ENCODE measurements around the gene RCOR3.
"Not testable (repeated sequence)": the region's sequence is repeated elsewhere in the genome, so short reads cannot be mapped to it uniquely, and the experiment has no call there.

RCOR3 gene

DNA sequence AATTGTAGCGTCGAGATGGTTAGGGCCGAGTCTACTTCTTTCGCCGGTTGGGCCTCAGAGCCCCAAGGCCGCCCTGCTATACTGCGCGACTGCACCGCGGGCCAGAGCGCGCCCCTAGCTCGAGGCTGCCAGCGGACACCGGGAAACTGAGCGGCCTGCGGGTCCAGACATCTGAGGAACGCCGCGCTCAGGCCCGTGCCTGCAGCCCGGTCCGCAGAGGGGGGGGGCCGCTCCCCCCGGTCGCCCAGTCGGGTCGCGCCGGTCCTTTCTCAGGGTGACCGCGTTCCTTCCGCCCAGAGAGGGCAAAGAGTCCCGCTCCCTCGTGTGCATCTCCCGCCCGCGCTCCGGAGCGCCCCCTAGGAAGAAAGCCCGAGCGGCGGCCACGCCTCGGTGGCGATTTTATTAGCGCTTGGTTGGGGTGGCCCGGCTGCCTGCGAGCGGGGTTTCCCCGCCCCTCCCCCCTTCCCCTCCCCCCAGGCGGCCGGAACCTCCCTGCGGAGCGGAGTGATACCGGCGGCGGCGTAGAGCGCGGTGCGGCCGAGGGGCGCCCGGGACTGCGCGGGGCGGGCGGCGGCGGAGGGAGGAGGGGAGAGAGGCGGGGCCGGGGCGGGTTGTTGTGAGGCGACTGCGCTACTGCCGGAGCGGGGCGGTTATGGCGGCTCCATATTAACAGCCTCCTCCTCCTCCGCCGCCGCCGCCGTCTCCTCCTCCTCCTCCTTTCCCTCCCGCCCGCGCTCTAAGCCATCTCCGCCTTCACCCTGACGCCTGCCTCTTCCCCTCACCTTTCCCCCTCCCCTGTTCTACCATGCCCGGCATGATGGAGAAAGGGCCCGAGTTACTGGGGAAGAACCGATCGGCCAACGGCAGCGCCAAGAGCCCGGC, at the start of gene RCOR3:
Gene RCOR3 (plus strand): TSS at position 611 of the 882 bp plus-strand sequence. CDS start 195 bp downstream, at position 806.
- DNase-seq (ENCODE audit: low spot score) = peak; percentile 91

GRCh38 chr1:211210052-211210451, 49.1 kb upstream of the RCOR3 start:
- peak; percentile 7 for DNase-seq (ENCODE audit: low spot score)

GRCh38 chr1:211210965-211211364, 48.2 kb upstream of the RCOR3 start:
- no peak for DNase-seq (ENCODE audit: low spot score)

- no peak for DNase-seq (ENCODE audit: low spot score)
These were observed 45.5 kb upstream of the RCOR3 start for GRCh38 chr1:211213702-211214101.

GRCh38 chr1:211215577-211215976, 43.6 kb upstream of the RCOR3 start:
- no peak for DNase-seq (ENCODE audit: low spot score)

DNA sequence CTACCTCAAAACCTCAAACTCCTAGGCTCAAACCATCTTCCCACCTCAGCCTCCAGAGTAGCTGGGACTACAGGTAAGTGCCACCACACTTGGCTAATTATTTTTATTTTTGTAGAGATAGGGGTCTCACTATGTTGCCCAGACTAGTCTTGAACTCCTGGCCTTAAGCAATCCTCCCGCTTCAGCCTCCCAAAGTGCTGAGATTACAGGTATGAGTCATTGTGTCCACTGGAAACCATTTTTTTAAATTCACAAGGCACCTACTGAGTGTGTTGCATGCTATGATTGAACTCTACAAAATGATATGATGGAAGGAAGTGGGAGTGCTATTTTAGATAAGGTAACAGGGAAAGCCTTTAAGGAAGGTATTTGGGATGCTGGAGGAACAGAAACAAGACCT, 41.8 kb upstream of the RCOR3 start:
- no peak for DNase-seq (ENCODE audit: low spot score)

DNA sequence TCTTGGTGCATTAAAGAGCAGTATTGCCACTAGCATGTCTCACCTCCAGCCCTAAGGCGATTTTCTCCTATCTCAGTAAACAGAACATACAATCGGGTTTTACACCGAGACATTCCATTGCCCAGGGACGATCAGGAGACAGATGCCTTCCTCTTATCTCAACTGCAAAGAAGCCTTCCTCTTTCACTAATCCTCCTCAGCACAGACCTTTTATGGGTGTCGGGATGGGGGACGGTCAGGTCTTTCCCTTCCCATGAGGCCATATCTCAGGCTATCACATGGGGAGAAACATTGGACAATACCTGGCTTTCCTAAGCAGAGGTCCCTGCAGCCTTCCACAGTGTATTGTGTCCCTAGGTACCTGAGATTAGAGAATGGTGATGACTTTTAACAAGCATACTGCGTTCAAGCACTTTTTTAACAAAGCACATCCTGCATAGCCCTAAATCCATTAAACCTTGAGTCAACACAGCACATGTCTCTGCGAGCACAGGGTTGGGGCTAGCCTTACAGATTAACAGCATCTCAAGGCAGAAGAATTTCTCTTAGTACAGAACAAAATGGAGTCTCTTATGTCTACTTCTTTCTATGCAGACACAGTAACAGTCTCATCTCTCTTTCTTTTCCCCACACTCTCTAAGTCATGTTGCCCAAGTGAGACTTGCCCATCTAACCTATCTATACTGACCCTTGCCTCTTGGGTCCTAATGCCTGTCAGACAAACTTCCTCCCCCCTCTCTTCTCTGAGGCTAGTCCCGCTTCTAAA, 36.5 kb upstream of the RCOR3 start:
- DNase-seq (ENCODE audit: low spot score) = not testable (repeated sequence)

DNA sequence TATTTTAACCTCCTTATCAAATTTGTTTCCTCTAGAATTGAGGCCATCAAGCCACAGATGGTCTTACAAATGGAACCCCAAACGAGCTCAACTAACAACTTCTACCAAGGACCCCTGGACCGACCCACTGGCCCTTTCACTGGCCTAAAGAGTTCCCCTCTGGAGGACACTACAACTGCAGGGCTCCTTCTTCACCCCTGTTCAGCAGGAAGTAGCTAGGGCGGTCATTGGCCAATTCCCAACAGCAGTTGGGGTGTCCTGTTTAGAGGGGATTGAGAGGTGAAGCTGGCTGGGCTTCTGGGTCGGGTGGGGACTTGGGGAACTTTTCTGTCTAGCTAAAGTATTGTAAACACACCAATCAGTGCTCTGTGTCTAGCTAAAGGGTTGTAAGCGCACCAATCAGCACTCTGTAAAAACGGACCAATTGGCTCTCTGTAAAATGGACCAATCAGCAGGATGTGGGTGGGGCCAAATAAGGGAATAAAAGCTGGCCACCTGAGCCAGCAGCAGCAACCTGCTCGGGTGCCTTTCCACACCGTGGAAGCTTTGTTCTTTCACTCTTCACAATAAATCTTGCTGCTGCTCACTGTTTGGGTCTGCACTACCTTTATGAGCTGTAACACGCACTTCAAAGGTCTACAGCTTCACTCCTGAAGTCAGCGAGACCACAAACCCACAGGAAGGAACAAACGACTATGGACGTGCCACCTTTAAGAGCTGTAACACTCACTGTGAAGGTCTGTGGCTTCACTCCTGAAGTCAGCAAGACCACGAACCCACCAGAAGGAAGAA, 30.4 kb upstream of the RCOR3 start:
- DNase-seq (ENCODE audit: low spot score) = not testable (repeated sequence)

DNA sequence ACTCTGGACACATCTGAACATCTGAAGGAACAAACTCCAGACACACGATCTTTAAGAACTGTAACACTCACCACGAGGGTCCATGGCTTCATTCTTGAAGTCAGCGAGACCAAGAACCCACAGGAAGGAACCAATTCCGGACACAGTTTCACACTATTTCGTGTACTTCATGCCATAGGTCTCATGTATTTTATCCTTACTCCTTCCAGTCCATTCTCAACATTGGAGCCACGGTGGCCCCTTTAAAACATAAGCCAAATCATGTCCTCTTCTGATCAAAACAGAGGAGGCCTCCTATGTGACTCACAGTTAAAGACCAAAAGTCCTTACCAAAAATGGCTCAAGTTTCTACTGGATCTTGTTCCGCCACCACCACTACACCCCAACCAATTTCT, 29.8 kb upstream of the RCOR3 start:
- no peak for DNase-seq (ENCODE audit: low spot score)

DNA sequence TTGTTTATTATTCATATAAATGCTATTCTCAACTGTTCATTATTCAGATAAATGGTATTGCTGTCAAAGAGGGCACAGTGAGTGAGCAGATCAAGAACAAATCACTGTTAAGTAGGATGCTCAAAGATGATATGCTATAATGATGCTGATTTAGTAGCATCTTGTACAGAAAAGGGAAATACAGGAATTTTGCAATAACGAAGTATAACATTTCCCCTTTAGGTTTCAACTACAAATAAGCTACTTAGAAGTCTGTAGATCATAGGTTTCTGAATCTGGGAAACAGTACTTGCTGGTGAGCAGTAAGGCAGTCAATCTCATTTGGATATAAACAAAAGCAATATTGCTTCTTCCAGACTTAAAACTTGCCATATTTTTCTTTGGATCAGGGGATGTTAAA, 27.3 kb upstream of the RCOR3 start:
- DNase-seq (ENCODE audit: low spot score) = no peak

GRCh38 chr1:211236633-211237320, 22.4 kb upstream of the RCOR3 start:
- no peak for DNase-seq (ENCODE audit: low spot score)

GRCh38 chr1:211237579-211237978, 21.6 kb upstream of the RCOR3 start:
- no peak for DNase-seq (ENCODE audit: low spot score)

DNA sequence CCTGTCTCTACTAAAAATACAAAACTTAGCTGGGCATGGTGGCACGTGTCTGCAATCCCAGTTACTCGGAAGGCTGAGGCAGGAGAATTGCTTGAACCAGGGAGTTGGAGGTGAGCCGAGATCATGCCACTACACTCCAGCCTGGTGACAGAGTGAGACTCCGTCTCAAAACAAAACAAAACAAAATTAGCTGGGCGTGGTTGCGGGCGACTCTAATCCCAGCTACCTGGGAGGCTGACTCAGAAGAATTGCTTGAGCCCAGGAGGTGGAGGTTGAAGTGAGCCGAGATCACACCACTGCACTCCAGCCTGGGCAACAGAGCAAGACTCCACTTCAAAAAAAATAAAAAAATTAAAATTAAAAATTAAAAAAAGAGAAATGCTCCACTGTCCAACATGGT, 18.6 kb upstream of the RCOR3 start:
- DNase-seq (ENCODE audit: low spot score) = not testable (repeated sequence)

DNA sequence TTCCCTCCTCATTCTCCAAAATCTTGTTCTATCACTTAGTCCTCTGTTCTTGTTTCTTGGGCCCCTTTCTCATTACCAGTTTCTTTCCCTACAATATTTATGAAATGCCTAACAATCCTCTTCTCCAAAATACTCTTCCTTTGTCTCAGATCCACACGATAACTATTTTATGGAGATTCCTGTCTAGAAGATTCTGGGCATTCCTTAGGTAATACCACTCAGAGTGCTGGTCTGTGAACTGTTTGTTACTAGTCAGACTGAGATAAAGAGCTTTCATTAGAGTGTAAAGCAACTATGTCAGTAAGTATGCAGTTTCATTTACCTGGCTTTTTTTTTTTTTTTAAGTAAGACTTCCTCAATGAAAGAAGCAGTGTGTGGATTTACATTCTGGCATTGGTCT, 18.1 kb upstream of the RCOR3 start:
- DNase-seq (ENCODE audit: low spot score) = no peak

GRCh38 chr1:211243639-211244038, 15.5 kb upstream of the RCOR3 start:
- not testable (repeated sequence) for DNase-seq (ENCODE audit: low spot score)

GRCh38 chr1:211246583-211246982, 12.6 kb upstream of the RCOR3 start:
- DNase-seq (ENCODE audit: low spot score) = not testable (repeated sequence)

GRCh38 chr1:211247921-211248320, 11.2 kb upstream of the RCOR3 start:
- DNase-seq (ENCODE audit: low spot score) = no peak

- not testable (repeated sequence) for DNase-seq (ENCODE audit: low spot score)
These were observed 9.6 kb upstream of the RCOR3 start for GRCh38 chr1:211249611-211250010.

DNA sequence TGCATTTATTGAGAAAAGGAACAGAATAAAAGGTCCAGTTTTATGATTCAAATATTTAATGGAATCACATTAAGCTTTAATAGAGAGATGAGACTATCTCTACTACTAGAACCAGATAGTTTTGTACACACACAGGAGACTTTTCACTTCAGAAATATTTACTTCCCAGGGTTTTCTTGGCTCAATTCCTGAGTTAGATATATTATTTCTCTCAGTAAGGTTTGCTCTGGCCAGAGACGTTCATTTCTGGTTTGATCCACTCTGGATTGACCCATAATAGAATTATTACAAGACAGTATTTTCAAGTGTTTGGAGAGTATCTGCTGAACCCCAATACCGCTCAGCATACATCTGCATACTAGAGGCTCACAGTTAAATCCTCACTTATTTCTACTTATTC, 1.3 kb upstream of the RCOR3 start:
- DNase-seq (ENCODE audit: low spot score) = no peak

GRCh38 chr1:211258310-211258755, 833 bp upstream of the RCOR3 start:
- DNase-seq (ENCODE audit: low spot score) = peak; percentile 75

DNA sequence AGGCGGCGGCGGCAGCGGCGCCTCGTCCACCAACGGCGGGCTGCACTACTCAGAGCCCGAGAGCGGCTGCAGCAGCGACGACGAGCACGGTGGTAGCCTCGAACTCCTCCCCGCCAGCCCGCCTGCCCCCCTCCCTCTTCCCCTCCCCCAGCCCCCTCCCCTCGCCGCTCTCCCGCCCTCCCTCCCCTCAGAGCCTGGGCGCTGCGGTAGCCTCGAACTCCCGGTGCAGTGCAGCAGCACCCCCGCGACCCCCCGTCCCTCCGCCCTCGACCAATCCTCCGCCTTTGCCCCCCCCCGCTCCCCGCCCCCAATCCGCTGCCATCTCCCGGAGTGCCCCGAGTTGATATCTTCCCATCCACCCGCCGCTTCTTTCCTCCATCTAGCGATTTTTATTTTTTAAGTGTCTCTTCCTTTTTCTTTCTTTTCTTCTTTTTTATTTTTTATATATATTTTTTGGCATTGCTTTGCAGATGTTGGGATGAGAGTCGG, 516 bp downstream of the RCOR3 start:
- peak; percentile 72 for DNase-seq (ENCODE audit: low spot score)
